Fibroblast of skin of back (primary cell): Measurements from ENCODE around the gene CAB39. TPM values are rescaled to one million over a fixed set of nuclear protein-coding genes. Genes with fewer than 3 reads are reported as not detected.

Source experiments
- DNase-seq: peaks from one replicate; pipeline ENCODE4 v3.0.0-alpha.2; 2013
- polyA plus RNA-seq, 2 experiments: library from polyadenylated mRNA; unstranded; fragments of 120-200 nt; gene quantifications; one replicate each; pipeline ENCODE4 v1.2.1, GENCODE V29; 2013; ENCODE audit not compliant: insufficient read length in 2 of 2

Gene CAB39
- polyA plus RNA-seq (2013, experiment 1 of 2; ENCODE audit: insufficient read length): 45.2 TPM
- 39.4 TPM for polyA plus RNA-seq (2013, experiment 2 of 2; ENCODE audit: insufficient read length)

DNA sequence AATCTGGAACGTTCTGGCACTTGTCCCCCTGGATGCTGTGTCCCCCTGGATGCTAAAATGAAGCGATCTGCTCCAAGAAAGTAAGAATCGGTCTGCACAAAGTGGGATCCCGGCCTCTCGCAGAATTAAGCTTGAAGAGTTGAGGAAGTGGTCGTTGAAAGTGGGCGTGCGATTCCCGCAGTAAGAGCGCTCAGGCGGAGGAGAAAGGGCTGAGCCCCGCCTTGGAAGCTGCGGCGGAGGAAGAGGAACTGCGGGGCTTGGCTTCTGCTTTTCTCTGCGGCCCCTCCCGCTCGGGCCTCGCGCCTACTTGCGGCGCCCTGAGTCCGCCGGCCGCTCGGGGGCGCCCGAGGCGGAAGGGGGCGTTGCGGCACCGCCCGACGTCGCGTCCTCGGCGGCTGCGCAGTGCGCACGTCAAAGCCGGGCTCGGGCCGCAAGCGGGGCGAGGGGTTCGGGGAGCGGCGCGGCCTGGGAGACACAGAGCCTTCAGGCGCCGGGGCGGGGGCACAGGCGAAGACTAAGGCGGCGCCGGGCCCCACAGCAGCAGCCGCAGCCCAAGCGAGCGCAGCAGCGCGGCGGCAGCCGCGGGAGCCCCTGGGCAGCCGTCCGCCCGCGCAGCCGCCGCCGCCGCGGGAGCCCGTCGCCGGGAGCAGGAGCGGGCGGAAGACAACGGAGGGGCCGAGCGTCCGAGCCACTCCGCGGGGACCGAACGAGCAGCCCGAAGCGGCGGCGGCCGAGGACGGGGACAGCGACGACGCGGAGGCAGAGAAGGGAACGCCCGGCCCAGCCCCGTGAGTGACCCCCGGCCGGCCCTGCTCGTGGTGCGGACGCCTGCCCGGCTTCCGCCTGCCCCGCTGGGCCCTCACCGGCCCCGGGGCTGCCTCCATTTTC lies at the start of gene CAB39:
Gene CAB39 (plus strand): TSS at position 400 of the 888 bp plus-strand sequence. CDS start 47,160 bp downstream, outside the sequence.
- peak; percentile 87 for DNase-seq

DNA sequence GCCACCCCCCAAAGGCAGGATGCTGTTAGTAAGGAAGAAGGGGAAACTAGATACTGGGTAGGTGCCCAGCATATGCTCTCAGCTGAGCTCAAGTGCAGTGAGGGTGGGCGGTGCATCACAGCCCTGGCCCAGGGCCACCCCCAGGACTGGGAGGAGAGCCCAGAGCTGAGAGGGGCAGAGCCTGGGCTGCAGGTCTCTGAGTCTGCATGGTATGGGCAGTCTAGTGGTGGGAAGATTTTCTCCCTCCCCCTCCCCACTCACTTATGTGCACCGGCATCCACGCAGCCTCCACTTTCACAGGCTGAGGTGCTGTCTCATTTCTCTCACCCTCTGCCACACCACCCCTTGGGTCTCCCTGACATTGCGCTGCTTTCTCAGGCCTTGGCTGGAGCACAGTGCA lies 48.5 kb upstream of the CAB39 start:
- DNase-seq: no peak

DNA sequence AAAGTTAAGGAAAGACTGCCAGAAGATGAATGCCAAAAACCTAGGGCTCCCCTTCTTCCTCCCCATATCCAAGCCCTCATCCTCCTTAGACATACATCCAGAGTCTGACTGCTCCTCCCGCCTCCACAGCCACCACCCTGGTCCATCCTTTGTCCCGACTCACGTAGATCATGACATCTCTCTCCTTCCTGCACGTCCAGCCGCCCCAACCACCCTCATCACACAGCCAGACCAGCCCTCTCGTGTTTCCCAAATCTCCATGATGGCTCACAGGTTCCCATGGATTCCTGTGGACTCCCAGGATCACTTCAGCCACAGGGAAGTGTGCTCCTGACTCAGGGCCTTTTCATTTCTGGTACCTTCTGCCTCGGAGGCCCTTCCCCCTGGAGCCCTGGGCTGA lies 47.8 kb upstream of the CAB39 start:
- DNase-seq: no peak

DNA sequence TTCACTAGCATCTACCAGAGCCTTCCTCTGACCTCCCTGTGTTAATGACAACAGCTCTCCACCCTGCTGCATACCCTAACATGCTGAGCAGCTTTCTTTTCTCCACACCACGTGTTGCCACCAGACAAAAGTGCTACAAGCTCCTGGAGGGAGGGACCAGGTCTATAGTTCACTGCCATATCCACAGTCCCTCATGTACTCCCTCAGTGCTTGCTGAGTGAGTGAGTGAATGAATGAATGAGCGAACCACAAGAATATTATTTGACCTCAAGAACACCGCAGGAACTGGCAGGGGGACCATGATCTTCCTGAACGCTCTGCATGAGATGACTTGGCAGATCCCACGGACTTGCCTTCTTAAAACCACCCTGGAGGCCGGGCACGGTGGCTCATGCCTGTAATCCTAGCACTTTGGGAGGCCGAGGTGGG lies 47.4 kb upstream of the CAB39 start:
- no peak for DNase-seq

DNA sequence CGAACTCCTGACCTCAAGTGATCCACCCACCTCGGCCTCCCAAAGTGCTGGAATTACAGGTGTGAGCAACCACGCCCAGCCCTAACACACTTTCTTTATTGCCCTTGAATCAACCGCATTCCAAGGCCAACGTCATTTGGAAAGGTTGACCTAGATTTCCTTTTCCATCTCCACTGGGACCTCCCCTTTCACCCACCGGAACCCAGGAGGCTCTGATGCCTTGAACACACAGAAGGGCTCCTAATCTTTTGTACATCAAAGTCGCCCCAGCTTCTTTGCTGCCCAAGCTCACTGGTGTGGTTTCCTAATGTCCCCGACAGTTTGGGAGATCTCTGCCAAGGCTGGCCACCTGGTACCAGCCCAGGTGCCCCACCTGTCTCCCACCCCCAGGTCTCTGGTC lies 46.2 kb upstream of the CAB39 start:
- DNase-seq: no peak

DNA sequence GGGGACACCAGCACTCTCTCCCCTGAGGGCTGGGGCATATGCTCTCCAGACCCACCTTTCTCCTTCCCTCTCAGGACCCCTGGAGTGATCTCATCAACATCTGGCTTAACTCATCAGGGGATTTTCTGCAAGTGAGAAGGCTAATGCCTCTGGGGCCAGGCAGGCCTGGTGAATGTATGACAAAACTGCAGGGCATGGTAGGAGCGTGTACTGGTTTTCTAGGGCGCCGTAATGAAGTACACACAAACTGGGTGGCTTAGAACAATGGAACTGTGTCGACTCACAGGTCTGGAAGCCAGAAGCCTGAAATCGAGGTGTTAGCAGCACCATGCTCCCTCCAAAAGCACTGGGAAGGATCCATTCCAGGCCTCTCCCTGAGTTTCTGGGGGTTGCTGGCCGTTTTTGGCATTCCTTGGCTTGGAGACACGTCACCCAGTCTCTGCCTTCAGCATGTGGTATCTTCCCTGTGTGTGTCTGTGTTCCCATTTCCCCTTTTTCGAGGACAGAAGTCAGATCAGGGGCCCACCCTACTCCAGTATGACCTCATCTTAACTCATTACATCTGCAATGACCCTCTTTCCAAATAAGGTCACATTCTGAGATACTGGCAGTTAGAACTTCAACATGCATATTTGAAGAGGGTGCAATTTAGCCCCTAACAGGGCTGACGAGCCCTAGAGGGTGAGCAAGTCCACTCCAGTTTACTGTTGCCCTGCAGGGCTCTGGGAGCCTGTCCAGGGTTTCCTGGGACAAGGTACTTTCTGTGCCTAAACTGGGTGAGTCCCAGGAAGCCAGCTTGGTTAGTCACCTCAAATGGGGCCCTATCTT lies 45.5 kb upstream of the CAB39 start:
- peak; percentile 74 for DNase-seq

DNA sequence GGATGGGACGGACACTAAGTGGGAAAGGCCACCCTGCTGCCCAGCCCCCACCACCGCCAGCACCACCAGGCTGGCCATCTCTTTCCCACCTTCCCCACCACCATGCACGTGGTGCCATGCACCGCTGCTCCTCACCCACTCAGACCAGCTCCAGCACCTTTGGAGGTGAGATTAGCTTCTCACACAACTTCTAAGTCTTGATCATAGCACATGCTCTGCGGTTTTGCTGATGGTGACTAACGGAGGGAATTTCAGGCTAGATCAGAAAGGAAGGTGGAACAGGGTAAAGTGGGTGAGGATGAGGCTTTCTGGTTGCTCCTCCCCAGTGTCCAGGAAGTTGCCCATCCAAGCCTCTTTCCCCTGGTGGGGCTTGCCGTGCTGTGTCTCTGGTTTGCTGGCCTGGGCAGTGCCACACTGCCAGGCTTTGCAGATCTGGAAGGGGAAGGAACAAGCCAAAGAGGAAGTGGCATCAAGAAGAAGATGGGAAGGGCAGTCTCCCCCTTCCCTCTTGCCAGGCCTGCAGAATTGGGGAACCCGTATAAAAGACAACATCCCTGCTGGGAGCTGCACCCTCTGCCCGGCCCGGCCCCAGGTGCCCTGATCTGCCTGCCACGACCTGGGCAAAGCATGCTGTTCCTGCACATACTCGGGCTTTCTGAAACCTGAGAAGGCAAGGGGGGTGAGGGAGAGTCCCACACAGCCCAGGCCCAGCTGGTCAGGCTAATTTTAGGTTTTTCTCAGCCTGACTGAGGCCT lies 44.3 kb upstream of the CAB39 start:
- no peak for DNase-seq

DNA sequence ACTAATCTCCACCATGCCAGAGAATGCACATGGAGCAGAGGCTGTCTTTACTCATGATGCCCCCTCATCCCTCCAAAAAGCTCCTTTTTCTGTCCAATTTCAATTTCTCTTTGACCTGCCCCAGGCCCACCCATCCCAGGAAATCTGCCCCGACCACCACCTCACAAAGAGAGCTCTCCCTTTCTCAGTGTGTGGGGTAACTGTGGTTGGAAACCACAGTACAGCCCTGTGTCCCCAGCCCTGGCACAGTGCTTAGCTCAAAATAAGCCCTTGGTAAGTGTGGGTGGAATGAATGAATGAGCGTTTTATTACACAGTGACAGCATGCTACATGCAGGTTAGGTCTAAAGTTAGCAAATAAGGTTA lies 43.7 kb upstream of the CAB39 start:
- DNase-seq: no peak

DNA sequence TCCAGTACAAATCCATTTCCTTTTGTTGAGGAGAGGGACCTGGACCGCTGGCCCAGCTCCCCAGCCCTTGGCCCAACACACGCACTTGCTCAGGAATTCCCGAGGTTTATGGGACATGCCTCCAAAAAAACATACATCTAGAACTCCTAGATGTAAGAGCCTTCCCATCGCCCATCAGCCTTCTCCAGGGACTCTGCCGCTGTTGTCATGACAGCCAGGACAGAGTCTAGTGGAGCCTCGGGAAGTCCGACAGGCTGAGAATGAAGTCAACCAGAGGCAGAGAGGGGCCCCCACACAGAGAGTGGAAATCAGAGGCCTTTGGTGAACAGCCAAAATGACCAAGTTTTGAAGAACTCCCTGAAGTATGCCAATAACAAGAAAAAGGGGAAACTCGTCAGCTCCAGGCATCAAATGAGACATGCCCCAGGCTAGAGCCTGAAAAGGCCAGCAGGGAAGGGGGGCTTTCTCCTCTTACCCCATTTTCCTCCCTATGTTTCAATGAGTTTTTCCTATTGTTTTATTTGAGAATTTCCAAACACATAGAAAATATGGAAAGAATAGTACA lies 43.2 kb upstream of the CAB39 start:
- no peak for DNase-seq

DNA sequence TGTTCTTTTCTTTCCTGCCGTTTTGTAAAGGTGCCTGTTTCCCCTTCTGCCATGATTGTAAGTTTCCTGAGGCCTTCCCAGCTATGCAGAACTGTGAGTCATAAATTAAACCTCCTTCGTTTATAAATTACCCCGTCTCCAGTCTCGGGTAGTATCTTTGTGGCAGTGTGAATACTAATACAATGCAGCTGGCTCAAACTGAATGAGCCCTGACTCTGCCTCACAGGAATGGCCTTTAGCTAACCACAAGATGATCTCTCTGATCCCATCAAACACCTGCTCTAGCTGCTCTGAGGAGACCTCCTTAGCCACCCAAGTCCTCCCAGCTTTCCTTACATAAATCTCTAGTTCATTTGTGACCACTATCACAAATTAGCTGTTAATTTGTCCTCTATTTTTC lies 41.5 kb upstream of the CAB39 start:
- DNase-seq: peak; percentile 32

DNA sequence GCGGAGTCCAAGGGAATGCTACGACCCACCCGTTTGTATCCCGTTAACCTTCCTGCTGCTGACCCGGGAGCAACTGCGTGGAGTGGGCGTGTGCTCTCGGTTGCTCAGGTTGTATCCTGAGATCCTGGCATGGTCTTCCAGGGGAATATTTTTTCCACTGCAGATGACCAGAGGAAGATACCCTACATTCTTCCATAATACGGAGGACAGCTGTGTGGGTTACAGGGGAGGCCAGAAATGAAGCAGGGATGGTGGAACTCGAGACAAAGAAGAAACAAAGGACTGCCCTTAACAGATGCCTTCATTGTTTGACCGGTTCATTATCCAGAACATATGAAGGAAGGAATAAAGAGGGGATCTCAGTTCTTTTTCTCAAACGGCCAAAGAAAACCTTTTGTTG lies 39.8 kb upstream of the CAB39 start:
- DNase-seq: no peak

DNA sequence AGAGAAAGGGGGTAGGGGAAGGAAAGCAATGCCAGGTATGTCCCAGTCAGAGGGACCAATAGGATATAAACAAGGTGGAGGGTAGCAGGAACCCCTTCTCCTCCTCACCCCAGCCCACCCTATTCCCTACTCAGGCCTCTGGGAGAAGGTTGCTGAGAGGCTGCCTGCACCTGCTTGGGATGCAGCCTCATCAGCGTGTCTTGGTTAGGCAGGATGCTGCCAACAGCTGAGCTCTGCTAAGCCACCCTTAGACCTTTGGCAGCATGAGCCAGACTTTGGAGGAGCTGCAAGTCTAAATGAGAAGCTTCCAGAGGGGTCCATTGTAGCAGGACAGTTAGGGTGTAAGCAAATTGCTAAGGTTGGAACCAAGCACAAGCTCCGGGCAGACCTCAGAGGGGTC lies 38.2 kb upstream of the CAB39 start:
- DNase-seq: no peak

DNA sequence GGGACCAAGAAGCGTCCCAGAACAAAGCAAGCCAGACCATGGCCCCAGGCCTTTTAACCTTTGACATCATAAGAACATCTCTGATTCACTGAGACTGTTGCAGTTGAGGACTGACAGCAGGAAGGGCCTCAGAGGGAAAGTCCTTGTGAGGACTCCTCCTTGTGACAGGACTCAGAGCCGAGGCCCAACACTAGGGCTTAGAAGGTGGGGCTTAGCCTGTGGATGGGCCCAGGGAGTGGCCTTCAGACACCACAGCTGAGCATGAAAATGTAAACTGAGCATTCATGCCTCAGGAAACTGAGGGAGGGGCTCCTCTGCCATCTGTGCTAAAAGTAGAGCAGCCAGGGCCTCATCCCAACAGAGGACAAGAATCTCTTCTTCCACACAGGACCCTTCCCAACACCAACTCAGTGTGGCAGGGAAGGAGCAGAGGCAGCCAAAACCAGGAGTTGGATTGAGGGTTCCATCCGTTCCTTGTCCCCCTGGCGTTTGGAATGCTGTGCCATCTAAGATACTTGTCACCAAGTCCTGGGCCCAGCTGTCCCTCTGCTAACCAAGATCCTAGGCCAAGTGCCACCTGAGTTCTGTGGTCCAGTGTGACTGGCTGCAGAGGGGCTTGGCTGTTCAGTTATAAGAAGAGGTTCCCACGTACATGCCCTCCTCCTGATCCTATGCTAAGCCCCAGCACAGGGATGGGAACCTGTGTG lies 37.5 kb upstream of the CAB39 start:
- no peak for DNase-seq

DNA sequence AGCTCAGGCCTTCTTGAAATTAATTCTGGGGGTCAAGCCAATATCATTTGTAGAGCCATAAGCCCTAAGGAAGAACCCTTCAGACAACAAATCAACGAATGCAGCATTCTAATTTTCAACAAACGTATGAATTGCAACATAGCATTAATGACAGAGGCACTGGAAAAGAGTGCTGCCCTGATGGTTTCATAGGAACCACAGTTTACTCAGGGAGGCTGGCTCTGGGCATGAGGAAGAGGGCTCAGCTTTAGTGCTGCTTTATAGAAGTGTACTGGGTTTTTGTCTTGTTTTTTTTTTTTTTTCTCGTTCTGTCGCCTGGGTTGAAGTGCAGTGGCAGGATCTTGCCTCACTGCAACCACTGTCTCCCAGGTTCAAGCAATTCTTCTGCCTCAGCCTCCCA lies 36.1 kb upstream of the CAB39 start:
- DNase-seq: no peak

DNA sequence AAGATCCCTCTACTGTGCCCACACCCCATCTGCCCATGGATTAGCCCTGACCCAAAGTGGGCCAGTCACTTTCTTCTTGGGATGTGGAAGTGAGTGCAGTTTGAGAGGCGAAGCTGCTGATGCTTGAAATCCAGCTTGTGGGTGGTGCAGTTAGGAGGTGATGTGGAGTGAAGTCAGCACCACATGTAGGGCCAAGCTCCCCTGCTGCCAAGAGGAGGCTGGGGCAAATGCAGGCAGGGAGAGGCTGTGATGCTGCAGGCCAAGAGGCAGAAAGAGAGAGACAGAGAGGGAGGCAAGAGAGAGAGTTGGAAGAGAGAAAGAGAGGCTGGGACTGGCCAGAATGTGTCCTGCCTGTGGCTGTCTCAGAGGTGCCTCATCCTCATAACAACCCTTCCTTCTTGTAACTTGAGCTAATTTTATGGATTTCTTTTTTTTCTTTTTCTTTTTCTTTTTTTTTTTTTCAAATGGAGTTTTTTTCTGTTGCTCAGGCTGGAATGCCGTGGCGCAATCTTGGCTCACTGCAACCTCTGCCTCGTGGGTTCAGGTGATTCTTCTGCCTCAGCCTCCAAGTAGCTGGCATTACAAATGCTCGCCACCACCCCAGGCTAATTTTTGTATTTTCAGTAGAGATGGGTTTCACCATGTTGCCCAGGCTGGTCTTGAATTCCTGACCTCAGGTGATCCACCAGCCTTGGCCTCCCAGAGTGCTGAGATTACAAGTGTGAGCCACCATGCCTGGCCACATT lies 35.3 kb upstream of the CAB39 start:
- no peak for DNase-seq

DNA sequence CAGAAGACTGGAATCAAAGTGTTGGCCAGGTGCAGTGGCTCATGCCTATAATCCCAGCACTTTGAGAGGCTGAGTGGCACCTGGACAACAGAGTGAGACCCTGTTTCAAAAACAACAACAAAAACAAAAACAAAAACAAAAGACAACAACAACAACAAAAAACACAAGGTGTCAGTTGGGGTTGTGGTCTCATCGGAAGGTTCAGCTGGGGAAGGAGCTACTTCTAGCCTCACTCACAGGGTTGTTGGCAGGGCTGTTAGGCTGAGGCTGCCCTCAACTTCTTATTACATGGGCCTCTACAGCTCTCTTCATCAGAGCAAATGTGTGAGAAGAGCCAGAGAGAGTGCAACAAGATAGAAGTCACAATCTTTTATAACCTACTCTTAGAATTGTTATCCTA lies 34.6 kb upstream of the CAB39 start:
- no peak for DNase-seq

DNA sequence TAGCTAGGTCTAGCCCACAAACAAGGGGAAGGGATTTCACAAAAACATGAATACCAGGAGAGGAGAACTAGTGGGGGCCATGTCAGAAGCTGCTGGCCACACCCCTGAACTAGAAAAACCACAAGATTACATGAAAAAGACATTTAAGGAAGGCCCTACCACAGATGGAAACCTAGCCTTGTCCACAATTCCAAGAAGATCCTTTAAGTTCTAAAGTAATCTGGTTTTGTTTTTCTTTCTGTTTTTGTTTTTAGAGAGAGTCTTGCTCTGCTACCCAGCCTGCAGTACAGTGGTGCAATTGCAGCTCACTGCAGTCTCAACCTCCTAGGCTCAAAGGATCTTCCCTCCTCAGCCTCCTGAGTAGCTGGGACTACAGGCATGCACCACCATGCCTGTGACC lies 34.2 kb upstream of the CAB39 start:
- DNase-seq: no peak

DNA sequence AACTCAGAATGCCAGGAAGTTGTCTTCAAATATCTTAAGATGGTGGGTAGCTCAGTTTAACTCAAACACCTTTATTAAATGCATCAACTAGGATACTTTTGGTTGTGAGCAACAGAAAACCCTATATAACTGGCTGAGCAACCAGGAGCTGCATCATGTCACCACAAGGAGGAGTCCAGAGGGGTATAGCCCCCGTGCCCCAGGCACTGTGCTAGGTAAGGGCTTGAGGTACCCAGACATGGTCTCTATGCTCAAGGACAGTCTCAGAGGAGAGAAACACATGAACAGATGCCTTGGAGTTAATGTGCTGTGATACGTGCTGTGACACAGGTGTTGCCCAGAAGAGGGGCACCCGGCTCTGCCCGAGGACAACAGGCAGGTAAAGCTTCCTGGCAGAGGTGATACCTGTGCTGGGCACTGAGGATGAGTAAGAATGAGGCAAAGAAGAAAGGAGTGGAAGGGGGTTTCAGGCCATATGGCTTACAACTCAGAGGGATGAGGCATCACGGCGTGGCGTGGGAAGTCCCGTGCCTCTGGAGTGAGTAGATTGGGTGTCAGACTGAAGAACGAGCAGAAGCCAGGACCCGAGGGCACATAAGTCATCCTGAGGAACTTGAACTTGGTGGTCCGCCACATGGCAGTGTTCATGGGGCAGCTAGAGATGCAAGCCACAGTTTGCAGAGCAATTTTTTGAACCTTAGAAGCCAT lies 32.0 kb upstream of the CAB39 start:
- DNase-seq: no peak

DNA sequence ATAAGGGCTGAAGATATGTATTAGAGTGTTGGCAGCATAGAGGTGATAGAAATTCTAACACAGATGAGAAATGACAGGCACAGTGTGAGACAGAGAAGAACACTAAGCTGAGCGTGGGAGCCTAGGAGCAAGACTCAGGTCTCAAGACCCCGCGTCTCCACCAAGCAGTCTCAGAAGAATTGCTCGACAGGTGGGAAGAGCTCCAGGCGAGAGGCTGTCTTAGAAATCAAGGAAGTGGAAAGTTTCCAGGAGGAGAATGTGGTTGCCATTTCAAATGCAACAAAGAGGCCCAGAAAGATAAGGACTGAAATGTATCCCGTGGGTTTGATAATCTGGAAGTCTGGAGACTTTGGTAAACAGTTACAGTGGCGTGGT lies 31.5 kb upstream of the CAB39 start:
- DNase-seq: no peak

DNA sequence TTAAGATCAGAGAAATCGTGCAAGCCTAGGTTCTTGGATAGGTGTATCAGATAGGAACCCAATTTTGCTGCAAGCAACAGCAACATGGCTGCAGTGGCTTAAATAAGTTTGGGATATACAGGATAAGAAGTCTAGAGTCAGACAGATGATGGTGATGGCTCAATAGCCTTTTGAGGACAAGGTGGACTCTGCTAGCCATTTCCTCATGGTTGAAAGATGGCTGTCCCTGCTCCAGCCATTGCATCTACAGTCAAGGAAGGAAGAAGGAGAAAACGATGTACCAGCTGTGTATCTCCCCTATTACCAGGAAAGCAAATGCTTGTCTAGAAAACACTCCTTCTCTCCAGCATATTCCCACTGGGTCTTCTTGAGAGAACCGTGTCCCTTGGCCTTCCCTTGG lies 30.1 kb upstream of the CAB39 start:
- DNase-seq: no peak
